Adrenal gland (tissue), 5 donors: ENCODE data around the gene MAP3K20.

Source experiments
- CTCF ChIP-seq, 6 experiments: fragments of 450-650 bp in 4 of 6; fragments of 200-600 bp in 2 of 6; sonication (generic) in 1 of 6; IDR thresholded peaks; 1 replicate in 5 of 6; 2 replicates in 1 of 6; pipeline versions ENCODE4 v1.5.1 to v1.8.0; 2016 to 2021; ENCODE audit warnings: antibody characterized with exemption in 6 of 6, mild to moderate bottlenecking in 2 of 6, moderate library complexity in 1 of 6
- POLR2A ChIP-seq, 2 donors: fragments of 450-650 bp; IDR thresholded peaks; one replicate each; pipeline ENCODE4 v1.6.1; 2017; ENCODE audit warnings: antibody characterized with exemption in 2 of 2, mild to moderate bottlenecking in 2 of 2, moderate library complexity in 1 of 2
- donor health status: DM: no; HTN: no; CAD: no.

- TF ChIP-seq CTCF (IDR thresholded peaks at IDR 0.05) = no peak
- TF ChIP-seq POLR2A (IDR thresholded peaks at IDR 0.05) = no peak
These were observed 197.2 kb downstream of the MAP3K20 start for GRCh38 chr2:173272849-173273248.
